Glutamatergic neuron (in vitro differentiated cells): ENCODE results near the gene ZBTB7C. TPM values are rescaled to one million over a fixed set of nuclear protein-coding genes. Genes with fewer than 3 reads are reported as not detected.

Source experiments
- DNase-seq: peaks from one replicate; pipeline ENCODE4 v3.0.0; 2022
- H3K27ac Mint-ChIP-seq: one replicate; pipeline ENCODE4 v1.8.0; 2020; ENCODE audit warnings: mild to moderate bottlenecking, mixed read lengths, inconsistent platforms; ENCODE audit not compliant: unreplicated experiment
- H3K27me3 Mint-ChIP-seq: one replicate; pipeline ENCODE4 v1.8.0; 2020; ENCODE audit warnings: mild to moderate bottlenecking, moderate library complexity, mixed read lengths, inconsistent platforms; ENCODE audit not compliant: unreplicated experiment
- H3K36me3 Mint-ChIP-seq: one replicate; pipeline ENCODE4 v1.8.0; 2020; ENCODE audit warnings: mild to moderate bottlenecking, mixed read lengths, inconsistent platforms; ENCODE audit not compliant: unreplicated experiment
- H3K4me1 Mint-ChIP-seq: one replicate; pipeline ENCODE4 v1.8.0; 2020; ENCODE audit warnings: mild to moderate bottlenecking, low read depth, mixed read lengths, inconsistent platforms; ENCODE audit not compliant: unreplicated experiment
- H3K4me3 Mint-ChIP-seq: one replicate; pipeline ENCODE4 v1.8.0; 2020; ENCODE audit warnings: mild to moderate bottlenecking, mixed read lengths, inconsistent platforms; ENCODE audit not compliant: unreplicated experiment
- H3K9me3 Mint-ChIP-seq: one replicate; pipeline ENCODE4 v1.8.0; 2020; ENCODE audit warnings: mild to moderate bottlenecking, moderate library complexity, mixed read lengths, inconsistent platforms; ENCODE audit not compliant: unreplicated experiment
- CTCF ChIP-seq: fragments of 200-600 bp; sonication (generic); IDR thresholded peaks from one replicate; pipeline ENCODE4 v1.5.0; 2021; ENCODE audit not compliant: partially characterized antibody, unreplicated experiment
- total RNA-seq: library from RNA; stranded (reverse); fragmentation: NEBNext Ultra II Directional; extraction: Animal tissue kit (Norgen Biotek cat#: 25700); gene quantifications from one replicate; pipeline ENCODE4 v1.2.1, GENCODE V29; 2021; ENCODE audit not compliant: unreplicated experiment

Gene ZBTB7C
- total RNA-seq, 1 donor from 2014 or later = 10.6 TPM

GRCh38 chr18:48045744-48046143, 363.4 kb downstream of the ZBTB7C start:
- Mint-ChIP-seq H3K36me3 (peaks cover 11% of the 10 kb centered on the region), H3K27ac (no peak overlapping the region), H3K4me1 (peaks cover 2% of the 10 kb centered on the region), H3K27me3 (peaks cover 5% of the 10 kb centered on the region), H3K4me3 (no peak overlapping the region), H3K9me3 (peaks cover 7% of the 10 kb centered on the region)
- TF ChIP-seq CTCF = no peak
- DNase-seq = no peak

GRCh38 chr18:48044944-48045343, 364.2 kb downstream of the ZBTB7C start:
- Mint-ChIP-seq H3K9me3 (peaks cover 9% of the 10 kb centered on the region), H3K4me3 (no peak overlapping the region), H3K27me3 (peaks cover 5% of the 10 kb centered on the region), H3K27ac (no peak overlapping the region), H3K4me1 (peaks cover 2% of the 10 kb centered on the region), H3K36me3 (peaks cover 11% of the 10 kb centered on the region)
- no peak for TF ChIP-seq CTCF
- no peak for DNase-seq

GRCh38 chr18:48043166-48043565, 366.0 kb downstream of the ZBTB7C start:
- peaks cover 9% of the 10 kb centered on the region for H3K9me3 Mint-ChIP-seq
- peaks cover 11% of the 10 kb centered on the region for H3K36me3 Mint-ChIP-seq
- no peak overlapping the region for H3K4me3 Mint-ChIP-seq
- TF ChIP-seq CTCF = no peak
- H3K4me1 Mint-ChIP-seq = peaks cover 1% of the 10 kb centered on the region
- no peak overlapping the region for H3K27ac Mint-ChIP-seq
- DNase-seq = no peak
- H3K27me3 Mint-ChIP-seq = peaks cover 3% of the 10 kb centered on the region

- DNase-seq = no peak
- Mint-ChIP-seq H3K27ac (no peak overlapping the region), H3K27me3 (peaks cover 3% of the 10 kb centered on the region), H3K4me1 (peaks cover 9% of the 10 kb centered on the region), H3K4me3 (no peak overlapping the region), H3K9me3 (peaks cover 14% of the 10 kb centered on the region), H3K36me3 (peaks cover 11% of the 10 kb centered on the region)
- no peak for TF ChIP-seq CTCF
Observed at GRCh38 chr18:48042431-48042830, 366.8 kb downstream of the ZBTB7C start.

- Mint-ChIP-seq H3K36me3 (peaks cover 11% of the 10 kb centered on the region), H3K9me3 (peaks cover 20% of the 10 kb centered on the region), H3K4me3 (no peak overlapping the region), H3K27ac (no peak overlapping the region), H3K4me1 (peaks cover 24% of the 10 kb centered on the region), H3K27me3 (peaks cover 14% of the 10 kb centered on the region)
- no peak for TF ChIP-seq CTCF
- DNase-seq = no peak
Observed at GRCh38 chr18:48040457-48041110, 368.6 kb downstream of the ZBTB7C start.
